ENCODE measurements around the gene SYT11.

DNA sequence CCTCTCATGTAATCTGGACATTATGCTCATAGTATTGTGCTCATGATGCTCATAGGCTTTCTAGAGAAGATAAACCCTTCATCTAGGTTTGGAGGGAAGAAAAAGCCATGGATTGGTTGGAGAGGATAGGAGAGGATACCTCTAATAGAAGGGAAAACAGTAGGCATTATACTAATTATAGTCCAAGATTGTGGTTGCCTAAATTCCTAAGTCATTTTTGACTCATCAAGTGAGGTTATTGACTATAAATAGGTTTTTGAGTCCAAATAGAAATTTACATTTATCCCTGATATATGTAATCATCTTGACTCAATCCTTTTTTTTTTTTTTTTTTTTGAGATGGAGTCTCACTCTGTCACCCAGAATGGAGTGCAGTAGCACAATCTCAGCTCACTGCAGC lies 5.0 kb downstream of the SYT11 start:
- TF ChIP-seq, protein P1, sequence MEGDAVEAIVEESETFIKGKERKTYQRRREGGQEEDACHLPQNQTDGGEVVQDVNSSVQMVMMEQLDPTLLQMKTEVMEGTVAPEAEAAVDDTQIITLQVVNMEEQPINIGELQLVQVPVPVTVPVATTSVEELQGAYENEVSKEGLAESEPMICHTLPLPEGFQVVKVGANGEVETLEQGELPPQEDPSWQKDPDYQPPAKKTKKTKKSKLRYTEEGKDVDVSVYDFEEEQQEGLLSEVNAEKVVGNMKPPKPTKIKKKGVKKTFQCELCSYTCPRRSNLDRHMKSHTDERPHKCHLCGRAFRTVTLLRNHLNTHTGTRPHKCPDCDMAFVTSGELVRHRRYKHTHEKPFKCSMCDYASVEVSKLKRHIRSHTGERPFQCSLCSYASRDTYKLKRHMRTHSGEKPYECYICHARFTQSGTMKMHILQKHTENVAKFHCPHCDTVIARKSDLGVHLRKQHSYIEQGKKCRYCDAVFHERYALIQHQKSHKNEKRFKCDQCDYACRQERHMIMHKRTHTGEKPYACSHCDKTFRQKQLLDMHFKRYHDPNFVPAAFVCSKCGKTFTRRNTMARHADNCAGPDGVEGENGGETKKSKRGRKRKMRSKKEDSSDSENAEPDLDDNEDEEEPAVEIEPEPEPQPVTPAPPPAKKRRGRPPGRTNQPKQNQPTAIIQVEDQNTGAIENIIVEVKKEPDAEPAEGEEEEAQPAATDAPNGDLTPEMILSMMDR (IDR thresholded peaks at IDR 0.05): no peak
- TF ChIP-seq POLR2A (IDR thresholded peaks at IDR 0.05): no peak
- no peak for TF ChIP-seq POLR2AphosphoS5 (IDR thresholded peaks at IDR 0.05)
- TF ChIP-seq EP300 (IDR thresholded peaks at IDR 0.05): no peak
